OCI-M1 (cell line): ENCODE results near the gene ALPK1.
"Not testable (repeated sequence)": the region's sequence is repeated elsewhere in the genome, so short reads cannot be mapped to it uniquely, and the experiment has no call there.

Experiments used
- DNase-seq: peaks from one replicate; lab custom pipeline; 2025; lab: John Stamatoyannopoulos, UW

Gene ALPK1

GRCh38 chr4:112378858-112379257 is 81.7 kb downstream of the ALPK1 start:
- no peak for DNase-seq

GRCh38 chr4:112379306-112379705 is 82.1 kb downstream of the ALPK1 start:
- no peak for DNase-seq

DNA sequence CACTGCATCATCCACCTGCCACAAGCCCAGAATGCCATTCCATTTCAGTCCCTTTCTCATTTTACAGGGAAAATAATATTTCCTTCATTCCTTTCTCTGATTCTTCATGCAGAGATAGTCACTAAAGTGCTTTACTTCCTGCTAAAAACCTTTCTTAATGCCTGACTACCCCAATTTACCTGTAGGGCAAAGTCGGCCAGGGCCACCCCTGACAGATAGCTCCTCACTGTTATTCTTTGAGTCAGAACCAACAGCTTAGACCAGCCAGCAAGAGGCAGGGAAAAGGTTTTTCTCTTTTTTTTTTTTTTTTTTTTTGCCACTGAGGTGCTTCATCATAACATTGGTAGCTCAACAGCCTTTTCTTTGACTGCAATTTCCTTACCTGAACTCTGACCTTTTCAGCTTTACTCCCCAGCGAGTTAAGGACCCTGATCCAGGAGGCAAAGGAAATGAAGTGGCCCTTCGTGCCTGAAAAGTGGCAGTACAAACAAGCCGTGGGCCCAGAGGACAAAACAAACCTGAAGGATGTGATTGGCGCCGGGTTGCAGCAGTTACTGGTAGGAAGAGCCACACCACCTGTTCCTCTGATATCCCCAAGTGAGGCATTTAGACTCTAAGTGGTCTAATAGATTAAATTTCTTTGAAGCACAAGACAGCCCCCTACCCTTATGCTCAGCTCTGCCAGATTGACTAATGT is 85.0 kb downstream of the ALPK1 start:
- no peak for DNase-seq

- no peak for DNase-seq
These were observed 88.9 kb downstream of the ALPK1 start for GRCh38 chr4:112386071-112386470.

GRCh38 chr4:112402098-112402497 is 104.9 kb downstream of the ALPK1 start:
- DNase-seq = no peak

DNA sequence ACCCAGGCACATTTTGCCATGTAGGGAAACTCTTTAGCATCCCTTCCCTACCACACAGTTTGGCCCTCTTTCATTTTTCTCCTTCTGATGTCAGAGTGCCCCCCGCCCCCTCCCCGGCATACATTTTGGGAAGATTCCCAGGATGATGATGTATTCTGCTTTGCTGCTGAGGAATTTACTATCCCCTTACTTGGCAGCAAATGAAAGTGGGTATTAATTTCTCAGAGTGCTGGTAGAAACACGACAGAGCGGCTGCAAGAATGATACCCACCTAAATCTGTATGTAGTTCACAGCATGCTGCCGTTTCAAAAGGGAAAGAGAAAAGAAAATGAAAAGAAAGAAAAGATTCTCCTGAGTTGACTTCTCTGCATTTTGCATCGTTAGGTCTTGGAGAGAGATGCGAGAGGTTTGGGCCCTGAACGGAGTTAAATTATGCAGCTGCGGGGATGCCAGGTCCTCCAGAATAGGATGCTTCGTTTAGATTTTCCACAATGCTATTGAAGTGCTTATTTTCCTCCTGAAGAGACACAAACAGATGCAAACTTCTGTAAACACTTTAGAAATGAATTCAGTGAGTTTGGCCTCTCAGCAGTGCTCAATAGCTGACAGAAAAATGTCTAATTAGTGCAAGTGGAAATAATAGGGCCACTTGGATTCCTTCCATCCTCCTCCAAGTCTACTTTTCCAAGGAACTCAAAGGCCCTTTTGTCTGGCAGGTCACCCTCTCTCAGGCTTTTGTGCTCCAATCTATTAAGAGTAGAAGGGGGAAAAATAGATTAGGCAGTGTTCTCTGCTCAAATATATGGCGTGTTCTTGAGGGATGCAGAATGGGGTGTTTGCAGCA is 106.2 kb downstream of the ALPK1 start:
- no peak for DNase-seq

DNA sequence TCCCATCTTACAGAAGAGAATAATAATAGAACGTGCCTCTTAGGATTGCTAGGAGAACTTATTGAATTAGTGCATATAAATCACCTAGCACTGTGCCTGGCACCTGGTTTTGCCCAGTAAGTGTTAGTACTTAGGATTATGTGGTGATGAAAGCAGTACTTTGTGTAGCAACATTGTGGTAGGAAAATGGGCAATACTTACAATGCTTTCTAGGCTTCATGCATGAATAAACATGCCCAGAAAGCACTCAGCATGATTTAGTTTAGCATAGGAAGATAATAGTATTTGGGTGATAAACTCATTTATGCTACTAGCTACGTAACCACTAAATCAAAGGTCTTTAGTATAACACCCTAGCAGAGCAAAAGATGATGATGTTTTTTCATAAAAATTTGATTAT is 113.2 kb downstream of the ALPK1 start:
- DNase-seq = no peak

- DNase-seq = no peak
These were observed 113.6 kb downstream of the ALPK1 start for GRCh38 chr4:112410804-112411203.

DNA sequence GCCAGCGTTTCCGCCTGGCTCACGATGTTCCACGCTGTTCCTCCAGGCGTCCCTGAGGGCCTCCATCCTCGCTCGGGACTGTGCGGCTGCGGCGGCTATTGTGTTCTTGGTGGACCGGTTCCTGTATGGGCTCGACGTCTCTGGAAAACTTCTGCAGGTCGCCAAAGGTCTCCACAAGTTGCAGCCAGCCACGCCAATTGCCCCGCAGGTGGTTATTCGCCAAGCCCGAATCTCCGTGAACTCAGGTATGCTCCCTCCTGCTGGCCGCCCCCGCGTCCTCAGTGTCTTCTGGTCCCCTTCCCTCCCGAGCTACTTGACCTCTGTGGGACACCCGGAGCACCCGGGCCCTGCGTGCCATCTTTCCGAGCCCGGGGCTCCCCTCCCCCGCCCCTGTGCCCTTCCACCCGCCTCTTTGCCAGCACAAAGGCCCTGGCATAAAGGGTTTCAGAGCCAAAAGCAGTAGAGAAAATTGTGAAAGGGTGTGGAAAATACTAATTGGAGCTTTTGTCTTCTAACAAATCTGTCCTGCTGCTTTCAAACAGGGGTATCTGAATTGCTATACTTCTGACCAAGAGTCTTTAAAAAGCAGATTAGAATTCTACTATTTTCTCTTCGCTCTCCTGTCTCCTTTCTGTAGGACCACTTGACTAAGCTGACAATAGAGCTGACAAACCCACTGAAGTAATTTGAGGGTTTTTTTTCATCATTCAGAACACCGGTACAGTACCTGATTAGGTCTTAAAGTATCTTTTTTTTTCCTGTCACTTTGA is 114.8 kb downstream of the ALPK1 start:
- DNase-seq = no peak

GRCh38 chr4:112416464-112416863 is 119.3 kb downstream of the ALPK1 start:
- DNase-seq = no peak

DNA sequence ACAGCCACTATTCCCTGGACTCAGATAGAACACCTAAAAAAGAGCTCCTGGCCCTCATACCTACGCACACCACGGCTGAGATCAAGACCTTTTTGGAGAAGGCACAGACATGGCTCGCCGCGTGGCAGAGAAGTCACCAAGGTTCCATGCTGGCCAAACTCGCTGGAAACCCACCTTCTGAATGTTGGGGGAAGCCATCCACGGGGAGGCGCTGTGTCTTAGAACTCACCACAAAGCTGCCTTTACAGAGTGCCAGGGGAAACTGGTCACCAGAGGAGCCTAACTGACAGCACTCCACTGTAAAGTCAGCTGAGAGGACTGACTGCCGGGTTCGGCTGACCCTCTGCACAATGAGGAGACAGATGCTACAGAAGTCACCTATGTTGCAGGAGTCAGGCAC is 120.9 kb downstream of the ALPK1 start:
- no peak for DNase-seq

DNA sequence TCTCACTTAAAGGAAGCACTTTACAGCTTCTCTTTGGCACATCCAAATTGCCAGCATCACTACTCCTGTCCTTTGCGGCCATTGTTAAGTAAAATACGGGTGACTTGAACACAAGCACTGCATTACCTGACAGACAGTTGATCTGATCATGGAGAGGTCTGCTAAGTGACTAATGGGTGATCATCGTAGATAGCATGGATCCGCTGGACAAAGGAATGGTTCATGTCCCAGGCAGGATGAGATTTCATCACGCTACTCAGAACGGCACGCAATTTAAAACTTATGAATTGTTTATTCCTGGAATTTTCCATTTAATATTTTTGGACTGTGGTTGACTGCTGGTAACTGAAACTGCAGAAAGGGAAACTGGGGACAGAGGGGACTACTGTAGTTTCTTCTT is 124.7 kb downstream of the ALPK1 start:
- no peak for DNase-seq

DNA sequence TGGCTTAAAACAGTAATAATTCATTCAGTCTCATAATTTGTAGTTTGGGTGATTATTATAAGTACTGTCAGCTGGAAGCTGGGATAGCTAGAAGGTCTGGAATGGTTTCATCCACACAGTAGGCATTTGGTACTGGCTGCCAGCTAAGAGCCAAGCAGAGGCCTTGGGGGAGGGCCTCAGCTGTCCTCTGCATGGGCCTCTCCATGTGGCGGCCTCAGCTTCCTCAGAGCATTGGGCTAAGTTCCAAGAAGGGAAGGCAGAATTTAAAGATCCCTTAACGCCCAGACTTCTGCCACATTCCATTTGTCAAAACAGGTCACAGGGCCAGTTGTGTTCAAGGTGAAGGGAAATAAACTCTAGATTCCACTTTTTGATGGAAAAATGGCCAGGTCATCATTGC is 125.5 kb downstream of the ALPK1 start:
- no peak for DNase-seq

DNA sequence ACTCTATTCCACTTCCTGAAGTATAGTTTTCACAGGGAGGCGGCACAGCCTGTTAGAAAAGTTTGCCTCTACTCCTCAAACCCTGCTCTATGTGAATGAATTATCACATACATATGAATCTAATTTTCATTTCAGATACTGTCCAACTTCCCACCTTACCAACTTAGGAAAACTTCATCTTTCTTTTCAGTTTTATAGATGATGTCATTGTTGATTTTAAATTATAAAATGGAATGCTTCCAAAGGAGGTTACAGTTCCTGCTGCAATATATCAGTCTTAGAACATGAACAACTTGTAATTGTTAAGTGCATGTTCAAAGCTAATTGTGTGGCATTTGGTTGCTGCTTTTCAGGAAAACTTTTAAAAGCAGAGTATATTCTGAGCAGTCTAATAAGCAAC is 126.4 kb downstream of the ALPK1 start:
- DNase-seq = no peak

GRCh38 chr4:112425823-112426222 is 128.7 kb downstream of the ALPK1 start:
- no peak for DNase-seq

GRCh38 chr4:112426416-112426815 is 129.2 kb downstream of the ALPK1 start:
- DNase-seq = no peak

GRCh38 chr4:112431158-112431557 is 134.0 kb downstream of the ALPK1 start:
- DNase-seq = peak; percentile 27

- DNase-seq = no peak
These were observed 139.8 kb downstream of the ALPK1 start for GRCh38 chr4:112436987-112437386.

GRCh38 chr4:112442226-112442625 is 145.1 kb downstream of the ALPK1 start:
- not testable (repeated sequence) for DNase-seq

GRCh38 chr4:112448306-112449132 is 151.3 kb downstream of the ALPK1 start:
- DNase-seq = peak; percentile 2

- no peak for DNase-seq
These were observed 152.5 kb downstream of the ALPK1 start for GRCh38 chr4:112449708-112450107.

DNA sequence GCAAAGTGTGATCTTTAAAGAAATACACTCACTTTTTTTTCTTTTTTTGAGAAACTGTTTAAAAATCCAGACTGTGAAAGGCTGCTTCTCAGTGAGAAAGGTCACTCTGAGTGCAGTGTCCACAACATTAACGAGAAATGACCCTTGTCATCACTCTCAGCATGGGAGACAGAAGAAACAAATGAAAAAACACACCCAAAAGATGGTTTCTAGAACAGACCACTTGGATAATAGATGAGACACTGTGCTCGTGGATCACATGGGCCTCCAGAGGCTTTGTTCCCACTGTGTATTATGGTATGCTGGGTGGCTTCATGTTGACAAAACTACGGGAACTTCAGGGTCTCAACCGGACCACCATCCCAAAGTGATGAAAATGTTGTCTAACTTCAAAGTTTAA is 153.9 kb downstream of the ALPK1 start:
- no peak for DNase-seq
